NCI-H446 treated with DMSO at 0.1 percent for 48 hours (cell line): Measurements from ENCODE around the gene ERN1.

Source experiments
- DNase-seq: peaks from one replicate; lab custom pipeline; 2025; lab: John Stamatoyannopoulos, UW

Gene ERN1

GRCh38 chr17:64004218-64004770 lies 125.7 kb downstream of the ERN1 start:
- no peak for DNase-seq

- no peak for DNase-seq
Observed at GRCh38 chr17:64003526-64004121, 126.3 kb downstream of the ERN1 start.

- DNase-seq: no peak
Observed at GRCh38 chr17:64002658-64003525, 127.1 kb downstream of the ERN1 start.

- DNase-seq: no peak
Observed at GRCh38 chr17:64001763-64002529, 128.0 kb downstream of the ERN1 start.

- DNase-seq: no peak
Observed at GRCh38 chr17:64001091-64001579, 128.8 kb downstream of the ERN1 start.

GRCh38 chr17:63999680-64000531 lies 130.0 kb downstream of the ERN1 start:
- DNase-seq: no peak

- DNase-seq: no peak
Observed at GRCh38 chr17:63998721-63999679, 130.9 kb downstream of the ERN1 start.

GRCh38 chr17:63998050-63998720 lies 131.8 kb downstream of the ERN1 start, which contains the start of gene PRR29:
PRR29 (plus strand) TSS chr17:63998351; CDS start chr17:63998365, 14 bp downstream.
- no peak for DNase-seq

- DNase-seq: no peak
Observed at GRCh38 chr17:63997341-63998048, 132.4 kb downstream of the ERN1 start.

GRCh38 chr17:63996430-63997182 lies 133.3 kb downstream of the ERN1 start:
- no peak for DNase-seq

- DNase-seq: no peak
Observed at GRCh38 chr17:63995626-63996025, 134.3 kb downstream of the ERN1 start.

GRCh38 chr17:63993368-63993985 lies 136.5 kb downstream of the ERN1 start:
- DNase-seq: no peak

- no peak for DNase-seq
Observed at GRCh38 chr17:63991611-63992010, 138.3 kb downstream of the ERN1 start.

GRCh38 chr17:63989622-63990345 lies 140.2 kb downstream of the ERN1 start:
- DNase-seq: no peak
